ENCODE measurements around the gene SPATS2L.

The SPATS2L gene

GRCh38 chr2:200479692-200480265 lies 173.3 kb downstream of the SPATS2L start:
- no peak overlapping the region for H3K27ac ChIP-seq (ENCODE audit: low read length)
- peaks cover 6 to 13% of the 10 kb centered on the region in 2 donors for H3K36me3 ChIP-seq (ENCODE audit: control insufficient read depth in 1 of 2, insufficient read depth in 2 of 2, low read length in 2 of 2)
- H3K9me3 ChIP-seq (ENCODE audit: control insufficient read depth in 1 of 2, low read length in 2 of 2): no peaks in the 10 kb centered on the region
- H3K4me3 ChIP-seq (ENCODE audit: low read depth in 1 of 2, low read length in 2 of 2): no peak overlapping the region
- H3K4me1 ChIP-seq (ENCODE audit: control insufficient read depth in 1 of 2, insufficient read depth in 2 of 2, low read length in 2 of 2): no peaks in the 10 kb centered on the region
- no peaks in the 10 kb centered on the region for H3K27me3 ChIP-seq (ENCODE audit: low read depth, low read length)

GRCh38 chr2:200482194-200482593 lies 175.7 kb downstream of the SPATS2L start:
- Histone ChIP-seq H3K4me1 (ENCODE audit: control insufficient read depth in 1 of 2, insufficient read depth in 2 of 2, low read length in 2 of 2) (no peaks in the 10 kb centered on the region), H3K27ac (ENCODE audit: low read length) (no peak overlapping the region), H3K4me3 (ENCODE audit: low read depth in 1 of 2, low read length in 2 of 2) (no peak overlapping the region), H3K36me3 (ENCODE audit: control insufficient read depth in 1 of 2, insufficient read depth in 2 of 2, low read length in 2 of 2) (peaks cover 0 to 3% of the 10 kb centered on the region in 2 donors), H3K27me3 (ENCODE audit: low read depth, low read length) (no peaks in the 10 kb centered on the region), H3K9me3 (ENCODE audit: control insufficient read depth in 1 of 2, low read length in 2 of 2) (no peaks in the 10 kb centered on the region)

- H3K36me3 ChIP-seq (ENCODE audit: control insufficient read depth in 1 of 2, insufficient read depth in 2 of 2, low read length in 2 of 2): peaks cover 0 to 3% of the 10 kb centered on the region in 2 donors
- H3K27me3 ChIP-seq (ENCODE audit: low read depth, low read length): no peaks in the 10 kb centered on the region
- no peaks in the 10 kb centered on the region for H3K4me1 ChIP-seq (ENCODE audit: control insufficient read depth in 1 of 2, insufficient read depth in 2 of 2, low read length in 2 of 2)
- no peak overlapping the region for H3K4me3 ChIP-seq (ENCODE audit: low read depth in 1 of 2, low read length in 2 of 2)
- no peak overlapping the region for H3K27ac ChIP-seq (ENCODE audit: low read length)
- H3K9me3 ChIP-seq (ENCODE audit: control insufficient read depth in 1 of 2, low read length in 2 of 2): no peaks in the 10 kb centered on the region
Observed at GRCh38 chr2:200483729-200484198, 177.3 kb downstream of the SPATS2L start.

GRCh38 chr2:200484934-200485333 lies 178.4 kb downstream of the SPATS2L start:
- Histone ChIP-seq H3K27me3 (ENCODE audit: low read depth, low read length) (no peaks in the 10 kb centered on the region), H3K4me3 (ENCODE audit: low read depth in 1 of 2, low read length in 2 of 2) (no peak overlapping the region), H3K4me1 (ENCODE audit: control insufficient read depth in 1 of 2, insufficient read depth in 2 of 2, low read length in 2 of 2) (no peaks in the 10 kb centered on the region), H3K27ac (ENCODE audit: low read length) (no peak overlapping the region), H3K36me3 (ENCODE audit: control insufficient read depth in 1 of 2, insufficient read depth in 2 of 2, low read length in 2 of 2) (peaks cover 4 to 11% of the 10 kb centered on the region in 2 donors), H3K9me3 (ENCODE audit: control insufficient read depth in 1 of 2, low read length in 2 of 2) (no peaks in the 10 kb centered on the region)

GRCh38 chr2:200486529-200486928 lies 180.0 kb downstream of the SPATS2L start:
- H3K27me3 ChIP-seq (ENCODE audit: low read depth, low read length): no peaks in the 10 kb centered on the region
- H3K27ac ChIP-seq (ENCODE audit: low read length): no peak overlapping the region
- H3K4me3 ChIP-seq (ENCODE audit: low read depth in 1 of 2, low read length in 2 of 2): no peak overlapping the region
- no peaks in the 10 kb centered on the region for H3K4me1 ChIP-seq (ENCODE audit: control insufficient read depth in 1 of 2, insufficient read depth in 2 of 2, low read length in 2 of 2)
- no peaks in the 10 kb centered on the region for H3K9me3 ChIP-seq (ENCODE audit: control insufficient read depth in 1 of 2, low read length in 2 of 2)
- H3K36me3 ChIP-seq (ENCODE audit: control insufficient read depth in 1 of 2, insufficient read depth in 2 of 2, low read length in 2 of 2): peaks cover 14 to 25% of the 10 kb centered on the region in 2 donors

- Histone ChIP-seq H3K36me3 (ENCODE audit: control insufficient read depth in 1 of 2, insufficient read depth in 2 of 2, low read length in 2 of 2) (peaks cover 28 to 39% of the 10 kb centered on the region in 2 donors), H3K27me3 (ENCODE audit: low read depth, low read length) (no peaks in the 10 kb centered on the region), H3K4me1 (ENCODE audit: control insufficient read depth in 1 of 2, insufficient read depth in 2 of 2, low read length in 2 of 2) (no peaks in the 10 kb centered on the region), H3K27ac (ENCODE audit: low read length) (no peak overlapping the region), H3K9me3 (ENCODE audit: control insufficient read depth in 1 of 2, low read length in 2 of 2) (no peaks in the 10 kb centered on the region), H3K4me3 (ENCODE audit: low read depth in 1 of 2, low read length in 2 of 2) (no peak overlapping the region)
Observed at GRCh38 chr2:200488169-200488568, 181.7 kb downstream of the SPATS2L start.

GRCh38 chr2:200490001-200490400 lies 183.5 kb downstream of the SPATS2L start:
- no peaks in the 10 kb centered on the region for H3K27me3 ChIP-seq (ENCODE audit: low read depth, low read length)
- peaks cover 37 to 48% of the 10 kb centered on the region in 2 donors for H3K36me3 ChIP-seq (ENCODE audit: control insufficient read depth in 1 of 2, insufficient read depth in 2 of 2, low read length in 2 of 2)
- no peak overlapping the region for H3K27ac ChIP-seq (ENCODE audit: low read length)

GRCh38 chr2:200492656-200493055 lies 186.2 kb downstream of the SPATS2L start:
- H3K27ac ChIP-seq (ENCODE audit: low read length): no peak overlapping the region
- H3K4me3 ChIP-seq (ENCODE audit: low read depth in 1 of 2, low read length in 2 of 2): no peak overlapping the region
- no peaks in the 10 kb centered on the region for H3K9me3 ChIP-seq (ENCODE audit: control insufficient read depth in 1 of 2, low read length in 2 of 2)
- H3K27me3 ChIP-seq (ENCODE audit: low read depth, low read length): no peaks in the 10 kb centered on the region
- no peaks in the 10 kb centered on the region for H3K4me1 ChIP-seq (ENCODE audit: control insufficient read depth in 1 of 2, insufficient read depth in 2 of 2, low read length in 2 of 2)
- peaks cover 47 to 60% of the 10 kb centered on the region in 2 donors for H3K36me3 ChIP-seq (ENCODE audit: control insufficient read depth in 1 of 2, insufficient read depth in 2 of 2, low read length in 2 of 2)

More at GRCh38 chr2:200490001-200490400, 183.5 kb downstream of the SPATS2L start:
- H3K9me3 ChIP-seq (ENCODE audit: control insufficient read depth in 1 of 2, low read length in 2 of 2): no peaks in the 10 kb centered on the region
- H3K4me3 ChIP-seq (ENCODE audit: low read depth in 1 of 2, low read length in 2 of 2): no peak overlapping the region
- H3K4me1 ChIP-seq (ENCODE audit: control insufficient read depth in 1 of 2, insufficient read depth in 2 of 2, low read length in 2 of 2): no peaks in the 10 kb centered on the region

- H3K9me3 ChIP-seq (ENCODE audit: control insufficient read depth in 1 of 2, low read length in 2 of 2): no peaks in the 10 kb centered on the region
- H3K27ac ChIP-seq (ENCODE audit: low read length): no peak overlapping the region
- peaks cover 52 to 56% of the 10 kb centered on the region in 2 donors for H3K36me3 ChIP-seq (ENCODE audit: control insufficient read depth in 1 of 2, insufficient read depth in 2 of 2, low read length in 2 of 2)
- no peaks in the 10 kb centered on the region for H3K4me1 ChIP-seq (ENCODE audit: control insufficient read depth in 1 of 2, insufficient read depth in 2 of 2, low read length in 2 of 2)
- no peak overlapping the region for H3K4me3 ChIP-seq (ENCODE audit: low read depth in 1 of 2, low read length in 2 of 2)
- H3K27me3 ChIP-seq (ENCODE audit: low read depth, low read length): no peaks in the 10 kb centered on the region
Observed at GRCh38 chr2:200494048-200494447, 187.6 kb downstream of the SPATS2L start.

- Histone ChIP-seq H3K27ac (ENCODE audit: low read length) (no peak overlapping the region), H3K27me3 (ENCODE audit: low read depth, low read length) (no peaks in the 10 kb centered on the region), H3K4me3 (ENCODE audit: low read depth in 1 of 2, low read length in 2 of 2) (no peak overlapping the region), H3K36me3 (ENCODE audit: control insufficient read depth in 1 of 2, insufficient read depth in 2 of 2, low read length in 2 of 2) (peaks cover 35 to 37% of the 10 kb centered on the region in 2 donors), H3K9me3 (ENCODE audit: control insufficient read depth in 1 of 2, low read length in 2 of 2) (no peaks in the 10 kb centered on the region), H3K4me1 (ENCODE audit: control insufficient read depth in 1 of 2, insufficient read depth in 2 of 2, low read length in 2 of 2) (no peaks in the 10 kb centered on the region)
Observed at GRCh38 chr2:200496696-200497095, 190.2 kb downstream of the SPATS2L start.

- Histone ChIP-seq H3K36me3 (ENCODE audit: control insufficient read depth in 1 of 2, insufficient read depth in 2 of 2, low read length in 2 of 2) (peaks cover 25 to 30% of the 10 kb centered on the region in 2 donors), H3K4me1 (ENCODE audit: control insufficient read depth in 1 of 2, insufficient read depth in 2 of 2, low read length in 2 of 2) (no peaks in the 10 kb centered on the region), H3K4me3 (ENCODE audit: low read depth in 1 of 2, low read length in 2 of 2) (no peak overlapping the region), H3K27ac (ENCODE audit: low read length) (no peak overlapping the region), H3K9me3 (ENCODE audit: control insufficient read depth in 1 of 2, low read length in 2 of 2) (no peaks in the 10 kb centered on the region), H3K27me3 (ENCODE audit: low read depth, low read length) (no peaks in the 10 kb centered on the region)
Observed at GRCh38 chr2:200498402-200499162, 192.1 kb downstream of the SPATS2L start.
